Measurements from ENCODE around the gene COL24A1.
"Not testable (repeated sequence)": the region's sequence is repeated elsewhere in the genome, so short reads cannot be mapped to it uniquely, and the experiment has no call there.

Gene COL24A1

GRCh38 chr1:85976516-85977205, 179.9 kb downstream of the COL24A1 start:
- no peak for DNase-seq

DNA sequence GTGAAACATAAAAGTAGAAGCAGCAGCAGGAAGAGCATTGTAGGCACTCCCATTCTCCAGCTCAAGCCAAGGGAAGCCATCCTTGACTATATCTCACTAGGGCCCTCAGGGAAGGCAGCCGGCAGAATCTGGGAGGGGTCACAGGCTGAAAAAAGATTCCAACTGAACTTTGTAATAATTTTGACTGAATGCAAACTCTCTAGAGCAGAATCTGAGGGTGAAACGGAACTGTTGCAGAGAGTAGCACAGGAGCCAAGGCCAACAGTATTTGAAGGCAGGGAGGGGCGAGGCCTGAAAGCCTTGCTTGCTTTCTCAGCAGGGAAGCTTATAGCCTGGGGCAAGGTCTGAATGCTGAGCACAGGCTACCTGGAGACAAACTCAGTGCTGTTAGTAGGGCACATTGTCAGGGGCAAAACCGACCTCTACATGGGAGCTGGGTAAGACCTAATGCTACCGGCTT, 180.6 kb downstream of the COL24A1 start:
- DNase-seq = no peak

GRCh38 chr1:85962457-85962856, 194.1 kb downstream of the COL24A1 start:
- DNase-seq = no peak

- DNase-seq = no peak
Measured at GRCh38 chr1:85957760-85958159, 198.8 kb downstream of the COL24A1 start.

GRCh38 chr1:85955218-85955617, 201.4 kb downstream of the COL24A1 start:
- DNase-seq = not testable (repeated sequence)

DNA sequence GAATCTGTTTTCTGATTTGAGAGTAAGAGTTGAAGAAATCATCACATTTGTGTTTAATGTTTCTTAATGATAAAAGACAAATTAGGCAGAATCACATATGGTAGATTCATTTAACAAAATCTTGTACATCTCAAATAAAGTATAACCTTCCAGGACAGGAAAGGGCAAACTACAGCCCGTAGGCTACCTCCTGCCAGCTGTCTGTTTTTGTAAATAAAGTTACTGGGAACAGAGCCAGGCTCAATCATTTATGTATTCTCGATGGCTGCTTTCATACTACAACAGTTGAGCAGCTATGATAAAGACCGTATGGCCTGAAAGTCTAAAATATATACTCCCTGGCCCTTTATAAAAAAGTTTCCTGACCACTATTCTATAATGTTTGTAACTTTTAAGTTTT, 204.1 kb downstream of the COL24A1 start:
- no peak for DNase-seq

DNA sequence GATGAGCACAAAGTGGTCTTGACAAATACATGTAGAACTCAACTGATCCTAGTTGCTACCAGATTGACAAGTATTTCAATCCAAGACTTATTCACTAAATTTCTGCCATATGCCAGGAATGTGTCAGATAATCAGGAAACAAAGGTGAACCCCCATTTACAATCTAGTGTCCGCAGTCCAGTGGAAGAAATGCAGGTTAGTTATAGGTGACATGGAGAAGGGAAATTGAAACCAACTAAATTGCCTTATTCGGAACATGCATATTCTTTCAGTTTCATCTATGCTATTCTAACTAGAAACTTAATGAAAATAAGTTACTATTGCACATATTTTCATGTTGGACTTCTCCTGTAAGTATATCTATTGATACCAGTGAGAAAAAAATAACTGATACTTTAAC, 209.4 kb downstream of the COL24A1 start:
- DNase-seq = no peak

- DNase-seq = no peak
Measured at GRCh38 chr1:85943945-85944344, 212.6 kb downstream of the COL24A1 start.

GRCh38 chr1:85943526-85943925, 213.0 kb downstream of the COL24A1 start:
- no peak for DNase-seq

- DNase-seq = no peak
Measured at GRCh38 chr1:85940656-85941306, 215.8 kb downstream of the COL24A1 start.

GRCh38 chr1:85938829-85939228, 217.7 kb downstream of the COL24A1 start:
- no peak for DNase-seq

DNA sequence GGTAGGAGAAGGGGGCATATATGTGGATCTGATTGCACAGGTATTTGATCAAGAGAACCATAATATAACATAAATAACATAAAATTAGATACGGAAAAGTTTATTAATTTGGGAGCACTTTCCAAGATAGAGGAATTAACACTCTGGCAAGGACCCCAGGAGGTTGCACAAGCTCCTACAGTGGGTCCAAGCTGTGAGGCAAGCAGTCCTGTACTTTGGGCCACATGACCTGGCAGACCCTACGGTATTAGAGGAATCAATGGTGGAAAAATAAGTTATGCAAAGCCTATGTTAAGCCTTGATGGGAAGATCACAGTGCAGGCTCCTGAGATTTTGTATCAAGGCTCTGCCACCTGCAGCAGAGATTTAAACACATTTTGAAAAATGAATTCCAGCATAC, 220.1 kb downstream of the COL24A1 start:
- DNase-seq = no peak

DNA sequence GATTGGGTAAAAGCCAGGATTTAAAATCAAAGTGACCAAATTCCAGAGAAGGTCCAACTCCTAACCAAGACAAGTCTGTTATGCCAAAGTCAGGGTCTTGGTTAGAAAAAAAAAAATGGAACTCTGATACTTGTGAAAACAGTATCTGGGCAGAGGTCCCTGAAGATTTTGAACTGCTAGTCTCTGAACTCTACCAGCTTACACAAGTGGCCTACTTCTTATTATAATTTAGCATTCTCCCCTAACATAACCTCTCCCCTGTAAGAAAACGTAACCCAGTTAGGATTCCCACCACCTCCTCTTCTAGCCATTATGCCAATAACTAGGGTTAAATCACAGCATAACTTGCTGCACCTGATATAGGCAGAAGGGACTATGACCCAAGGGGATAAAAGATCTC, 220.5 kb downstream of the COL24A1 start:
- no peak for DNase-seq

GRCh38 chr1:85935234-85935633, 221.3 kb downstream of the COL24A1 start:
- DNase-seq = no peak

- DNase-seq = no peak
Measured at GRCh38 chr1:85934516-85934915, 222.1 kb downstream of the COL24A1 start.

DNA sequence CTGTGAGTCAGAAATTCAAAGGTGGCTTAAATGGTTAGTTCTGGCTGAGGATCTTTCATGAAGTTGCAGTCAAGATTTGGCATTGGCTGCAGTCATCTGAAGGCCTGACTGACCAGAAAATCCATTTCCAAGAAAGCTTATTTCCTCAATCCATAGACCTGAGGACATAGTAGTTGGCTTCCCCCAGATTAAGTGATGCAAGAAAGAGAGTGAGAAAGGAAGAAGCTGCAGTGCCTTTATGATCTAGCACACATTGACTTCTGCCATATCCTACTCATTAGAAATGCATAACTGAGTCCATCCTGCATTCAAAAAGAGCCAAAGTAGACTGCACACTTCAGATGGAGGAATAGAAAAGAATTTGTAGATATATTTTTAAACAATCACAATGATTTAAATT, 222.6 kb downstream of the COL24A1 start:
- DNase-seq = no peak

- no peak for DNase-seq
Measured at GRCh38 chr1:85911742-85912141, 244.8 kb downstream of the COL24A1 start.

GRCh38 chr1:85900921-85901320, 255.7 kb downstream of the COL24A1 start:
- DNase-seq = no peak

GRCh38 chr1:85898861-85899260, 257.7 kb downstream of the COL24A1 start:
- no peak for DNase-seq

- DNase-seq = no peak
Measured at GRCh38 chr1:85894651-85895050, 261.9 kb downstream of the COL24A1 start.

DNA sequence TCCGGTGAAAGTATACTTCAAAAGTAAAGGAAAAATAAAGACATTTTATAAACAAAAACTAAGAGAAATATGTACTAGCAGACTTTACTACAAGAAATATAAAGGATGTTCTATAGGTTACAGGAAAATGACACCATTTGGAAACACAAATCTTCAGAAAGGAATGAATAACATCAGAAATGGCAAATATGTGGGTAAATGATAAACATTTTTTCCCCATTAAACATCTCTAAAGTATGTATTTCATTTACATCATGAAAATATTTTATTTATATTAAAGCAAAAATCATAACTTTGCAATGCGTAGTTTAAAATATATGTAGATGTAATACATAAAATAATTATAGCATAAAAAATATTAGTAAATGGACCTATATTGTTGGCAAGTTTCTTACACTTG, 264.2 kb downstream of the COL24A1 start:
- DNase-seq = no peak

DNA sequence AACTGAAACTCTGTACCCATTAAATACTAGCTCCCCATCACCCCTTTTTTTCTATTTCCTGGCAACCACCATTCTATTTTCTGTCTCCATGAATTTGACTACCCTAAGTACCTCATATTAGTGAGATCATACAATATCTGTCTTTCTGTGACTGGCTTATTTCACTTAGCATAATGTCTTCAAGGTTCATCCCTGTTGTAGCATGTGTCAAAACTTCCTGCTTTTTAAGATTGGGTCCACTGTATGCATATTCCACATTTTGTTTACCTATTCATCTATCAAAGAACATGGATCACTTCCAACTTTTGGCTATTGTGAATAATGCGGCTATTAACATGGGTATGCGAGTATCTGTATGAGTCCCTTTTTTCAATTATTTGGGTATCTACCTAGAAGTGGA, 266.7 kb downstream of the COL24A1 start:
- no peak for DNase-seq

- no peak for DNase-seq
Measured at GRCh38 chr1:85888921-85889320, 267.7 kb downstream of the COL24A1 start.

DNA sequence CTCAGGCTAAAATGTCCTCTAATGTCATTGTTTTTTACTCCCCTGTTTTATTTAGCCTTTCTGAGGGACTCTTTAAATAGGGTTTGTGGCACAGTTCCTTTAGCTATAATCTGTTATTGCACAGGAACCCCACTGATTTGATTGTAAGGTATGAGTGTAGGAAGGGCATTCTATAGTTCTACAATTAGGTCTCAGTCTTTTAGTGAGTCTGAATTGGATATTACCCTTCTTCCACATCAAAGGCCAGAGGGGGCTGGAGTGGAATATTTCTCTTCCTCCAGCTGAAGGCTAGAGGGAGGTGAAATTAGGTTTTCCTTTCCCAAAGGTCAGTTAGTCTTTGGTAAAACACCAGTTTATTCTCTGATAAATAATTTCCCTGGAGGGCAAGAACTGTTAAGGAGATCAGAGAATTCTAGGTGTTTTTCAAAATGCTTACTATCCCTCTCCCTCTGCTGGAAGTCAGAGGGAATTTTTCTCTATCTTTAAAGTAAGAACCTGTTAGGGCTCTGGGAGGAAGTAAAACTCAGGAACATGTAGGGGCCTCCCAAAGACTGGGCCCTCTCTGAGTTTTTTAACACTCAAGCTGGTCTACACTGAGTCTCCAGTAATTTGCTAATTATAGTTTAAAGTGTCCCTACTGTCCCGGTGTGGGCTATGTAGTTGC, 272.1 kb downstream of the COL24A1 start:
- DNase-seq = no peak
